Measurements from ENCODE around the gene ANKS1A.

The ANKS1A gene

DNA sequence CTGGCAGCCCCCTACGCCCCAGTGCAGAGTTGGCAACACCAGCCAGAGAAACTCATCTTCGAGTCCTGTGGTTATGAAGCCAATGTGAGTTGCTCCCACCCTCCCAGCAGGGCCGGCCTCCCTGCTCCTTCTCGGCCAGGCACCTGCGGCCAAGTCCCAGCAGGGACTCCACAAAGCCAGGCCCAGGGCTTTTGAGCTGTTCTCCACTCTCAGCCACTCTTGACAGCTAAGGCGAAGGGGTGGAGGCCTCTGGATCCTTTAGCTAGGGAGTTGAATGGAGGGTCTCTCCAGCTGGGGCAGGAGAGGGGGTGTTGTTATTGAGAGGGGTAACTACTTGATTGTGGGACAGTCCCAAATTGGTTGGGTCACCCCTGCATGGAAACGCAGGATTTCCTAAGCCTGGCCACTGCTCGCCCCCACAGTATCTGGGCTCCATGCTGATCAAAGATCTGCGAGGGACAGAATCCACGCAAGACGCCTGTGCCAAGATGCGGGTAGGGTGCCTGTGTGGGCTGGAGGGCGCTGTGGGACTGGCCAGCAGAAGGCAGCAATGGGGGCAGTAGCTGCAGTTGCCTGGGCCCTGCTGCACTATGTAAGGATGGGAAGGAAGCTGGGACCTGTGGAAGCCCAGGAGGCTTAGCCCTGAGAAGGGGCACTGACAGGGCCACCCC lies 193.8 kb downstream of the ANKS1A start:
- TF ChIP-seq SUZ12 (IDR thresholded peaks at IDR 0.05; ENCODE audit: extremely low read depth, insufficient read depth, insufficient read length) = no peak
- Histone ChIP-seq H3K27me3 (ENCODE audit: insufficient read depth, insufficient read length) (no peaks in the 10 kb centered on the region), H3K9ac (ENCODE audit: insufficient read length, low read depth) (no peak overlapping the region), H3K9me3 (ENCODE audit: insufficient read depth, low read length) (no peaks in the 10 kb centered on the region), H3K4me3 (ENCODE audit: insufficient read length, low read depth) (no peak overlapping the region), H3K4me1 (ENCODE audit: insufficient read depth, insufficient read length) (peaks cover 19% of the 10 kb centered on the region), H3K36me3 (ENCODE audit: insufficient read depth, insufficient read length, low read length) (peaks cover 69% of the 10 kb centered on the region)
- no peak for DNase-seq (ENCODE audit: low read depth, low spot score)

DNA sequence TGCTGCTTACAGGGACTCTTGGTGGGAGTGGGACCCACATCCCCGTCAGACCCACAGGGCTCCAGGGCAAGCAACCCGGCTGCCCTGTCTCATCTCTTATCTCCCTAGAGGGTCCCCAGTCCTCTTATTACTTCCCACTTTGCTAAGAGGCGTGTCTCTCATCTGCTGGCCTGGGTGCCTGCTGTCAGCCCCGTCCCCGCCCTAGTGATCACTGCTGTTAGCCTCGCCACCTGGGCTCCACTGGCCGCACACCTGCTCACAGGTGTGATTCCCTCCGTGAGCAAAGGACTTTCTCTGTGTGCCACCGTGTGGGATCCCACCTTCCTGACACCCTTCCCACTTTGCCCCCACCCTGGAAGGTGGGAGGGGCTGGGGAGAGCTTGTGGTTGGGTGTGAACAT lies 194.5 kb downstream of the ANKS1A start:
- Histone ChIP-seq H3K9me3 (ENCODE audit: insufficient read depth, low read length) (no peaks in the 10 kb centered on the region), H3K4me3 (ENCODE audit: insufficient read length, low read depth) (no peak overlapping the region), H3K27me3 (ENCODE audit: insufficient read depth, insufficient read length) (no peaks in the 10 kb centered on the region), H3K9ac (ENCODE audit: insufficient read length, low read depth) (no peak overlapping the region), H3K36me3 (ENCODE audit: insufficient read depth, insufficient read length, low read length) (peaks cover 72% of the 10 kb centered on the region), H3K4me1 (ENCODE audit: insufficient read depth, insufficient read length) (peaks cover 19% of the 10 kb centered on the region)
- no peak for DNase-seq (ENCODE audit: low read depth, low spot score)
- no peak for TF ChIP-seq ZNF274 (IDR thresholded peaks at IDR 0.05; ENCODE audit: low read depth, low read length)
- TF ChIP-seq SUZ12 (IDR thresholded peaks at IDR 0.05; ENCODE audit: extremely low read depth, insufficient read depth, insufficient read length) = no peak
- no peak for TF ChIP-seq YY1 (IDR thresholded peaks at IDR 0.05; ENCODE audit: insufficient read depth, insufficient read length)

DNA sequence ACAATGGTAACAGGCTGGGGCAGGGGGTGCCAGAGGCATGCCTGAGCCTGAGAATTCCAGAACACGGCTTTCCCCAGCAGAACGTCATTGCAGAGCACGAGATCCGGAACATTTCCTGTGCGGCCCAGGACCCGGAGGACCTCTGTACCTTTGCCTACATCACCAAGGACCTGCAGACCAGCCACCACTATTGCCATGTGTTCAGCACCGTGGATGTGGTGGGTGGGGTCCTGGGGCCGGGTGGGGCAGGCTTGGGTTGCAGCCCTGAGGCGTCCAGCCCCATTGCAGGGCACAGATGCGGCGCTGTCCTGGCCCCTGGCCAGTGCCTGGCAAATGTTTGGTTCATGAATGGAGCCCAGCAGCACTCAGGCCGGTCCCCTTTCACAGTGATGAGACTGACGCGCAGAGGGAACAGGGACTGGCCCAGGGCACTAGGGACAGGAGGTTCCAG lies 195.0 kb downstream of the ANKS1A start:
- DNase-seq (ENCODE audit: low read depth, low spot score) = no peak
- peaks cover 70% of the 10 kb centered on the region for H3K36me3 ChIP-seq (ENCODE audit: insufficient read depth, insufficient read length, low read length)
- TF ChIP-seq YY1 (IDR thresholded peaks at IDR 0.05; ENCODE audit: insufficient read depth, insufficient read length) = no peak
- TF ChIP-seq SUZ12 (IDR thresholded peaks at IDR 0.05; ENCODE audit: extremely low read depth, insufficient read depth, insufficient read length) = no peak
- no peak for TF ChIP-seq ZNF274 (IDR thresholded peaks at IDR 0.05; ENCODE audit: low read depth, low read length)

DNA sequence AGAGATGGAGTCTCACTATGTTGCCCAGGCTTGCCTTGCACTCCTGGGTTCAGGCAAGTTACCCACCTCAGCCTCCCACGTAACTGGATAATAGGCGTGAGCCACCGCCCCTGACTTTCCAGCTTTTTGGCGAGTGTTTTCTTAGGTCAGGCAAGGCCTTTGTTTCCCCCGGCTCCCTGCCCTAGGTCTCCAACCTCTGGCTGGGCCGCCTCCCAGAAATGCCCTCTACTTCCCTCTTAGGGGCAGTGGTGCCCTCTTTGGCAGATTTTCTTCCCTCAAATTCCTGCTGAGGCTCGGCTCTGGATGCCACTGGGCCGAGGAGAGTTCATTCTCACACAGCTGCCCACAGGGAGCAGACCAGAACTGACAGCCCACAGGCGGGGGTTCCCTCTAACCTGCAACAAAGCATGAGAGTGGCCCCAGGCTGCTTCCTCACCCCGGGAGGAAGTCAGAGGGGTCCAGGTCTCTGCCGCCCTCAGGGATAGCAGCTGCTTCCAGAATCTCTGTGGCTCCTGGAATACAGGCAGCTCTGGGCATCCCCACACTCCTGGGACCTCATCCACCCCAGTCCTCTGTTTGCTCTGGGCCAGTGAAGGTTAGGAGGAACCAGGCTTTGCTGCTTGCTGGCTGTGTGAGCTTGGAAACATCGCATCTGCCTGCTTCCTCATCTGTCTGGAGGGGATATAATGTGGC lies 195.6 kb downstream of the ANKS1A start:
- DNase-seq (ENCODE audit: low read depth, low spot score) = no peak

More for the DNA sequence above, 195.0 kb downstream of the ANKS1A start:
- Histone ChIP-seq H3K4me1 (ENCODE audit: insufficient read depth, insufficient read length) (peaks cover 20% of the 10 kb centered on the region), H3K9ac (ENCODE audit: insufficient read length, low read depth) (no peak overlapping the region), H3K9me3 (ENCODE audit: insufficient read depth, low read length) (no peaks in the 10 kb centered on the region), H3K4me3 (ENCODE audit: insufficient read length, low read depth) (no peak overlapping the region), H3K27me3 (ENCODE audit: insufficient read depth, insufficient read length) (no peaks in the 10 kb centered on the region)

DNA sequence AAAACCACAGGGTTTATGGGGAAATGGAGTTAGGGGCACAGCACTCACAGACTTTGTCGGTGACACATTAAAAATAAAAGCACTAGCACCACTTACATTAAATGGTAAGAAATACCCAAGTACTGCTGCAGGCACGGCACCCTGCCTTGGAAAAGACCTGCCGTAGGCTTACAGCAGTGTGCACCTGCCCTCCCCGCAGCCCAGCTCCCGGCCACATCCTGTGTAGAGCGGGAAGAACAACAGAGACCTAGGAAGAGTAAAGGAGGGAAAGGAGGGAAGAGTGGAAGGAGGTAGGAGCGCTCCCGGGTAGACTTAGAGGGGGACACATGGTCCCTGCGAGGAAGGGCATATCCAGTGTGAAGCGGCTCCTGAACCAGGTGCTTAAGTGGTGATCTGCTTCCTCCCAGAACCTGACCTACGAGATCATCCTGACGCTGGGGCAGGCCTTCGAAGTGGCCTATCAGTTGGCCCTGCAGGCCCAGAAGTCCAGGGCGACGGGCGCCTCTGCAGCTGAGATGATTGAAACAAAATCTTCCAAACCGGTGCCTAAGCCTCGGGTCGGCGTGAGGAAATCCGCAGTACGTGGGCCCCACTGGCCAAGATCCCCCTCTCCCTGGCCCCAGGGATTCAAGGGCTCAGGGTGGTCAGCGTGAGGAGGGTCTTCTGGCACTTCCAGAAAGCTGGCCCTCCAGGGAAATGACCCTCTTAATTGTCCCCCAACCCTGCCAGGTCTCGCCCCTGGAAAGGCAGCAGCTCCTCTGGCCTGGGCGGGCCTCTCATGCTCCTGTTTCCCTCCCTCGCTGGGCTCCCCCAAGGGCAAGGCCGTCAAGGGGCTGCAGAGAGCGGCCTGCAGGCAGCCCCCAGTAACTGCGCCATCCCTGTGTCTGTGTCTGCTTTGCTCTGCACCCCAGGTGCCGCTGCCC lies 196.6 kb downstream of the ANKS1A start:
- DNase-seq (ENCODE audit: low read depth, low spot score) = no peak
- H3K4me3 ChIP-seq (ENCODE audit: insufficient read length, low read depth) = no peak overlapping the region
- no peaks in the 10 kb centered on the region for H3K9me3 ChIP-seq (ENCODE audit: insufficient read depth, low read length)
- no peak overlapping the region for H3K9ac ChIP-seq (ENCODE audit: insufficient read length, low read depth)
- peaks cover 22% of the 10 kb centered on the region for H3K4me1 ChIP-seq (ENCODE audit: insufficient read depth, insufficient read length)
- H3K36me3 ChIP-seq (ENCODE audit: insufficient read depth, insufficient read length, low read length) = peaks cover 57% of the 10 kb centered on the region
- no peaks in the 10 kb centered on the region for H3K27me3 ChIP-seq (ENCODE audit: insufficient read depth, insufficient read length)
- TF ChIP-seq YY1 (IDR thresholded peaks at IDR 0.05; ENCODE audit: insufficient read depth, insufficient read length) = no peak
- no peak for TF ChIP-seq SUZ12 (IDR thresholded peaks at IDR 0.05; ENCODE audit: extremely low read depth, insufficient read depth, insufficient read length)
- TF ChIP-seq ZNF274 (IDR thresholded peaks at IDR 0.05; ENCODE audit: low read depth, low read length) = no peak

More for the DNA sequence above, 195.6 kb downstream of the ANKS1A start:
- Histone ChIP-seq H3K4me3 (ENCODE audit: insufficient read length, low read depth) (no peak overlapping the region), H3K9me3 (ENCODE audit: insufficient read depth, low read length) (no peaks in the 10 kb centered on the region), H3K36me3 (ENCODE audit: insufficient read depth, insufficient read length, low read length) (peaks cover 64% of the 10 kb centered on the region), H3K27me3 (ENCODE audit: insufficient read depth, insufficient read length) (no peaks in the 10 kb centered on the region), H3K9ac (ENCODE audit: insufficient read length, low read depth) (no peak overlapping the region), H3K4me1 (ENCODE audit: insufficient read depth, insufficient read length) (peaks cover 22% of the 10 kb centered on the region)
- TF ChIP-seq ZNF274 (IDR thresholded peaks at IDR 0.05; ENCODE audit: low read depth, low read length) (no peak), SUZ12 (IDR thresholded peaks at IDR 0.05; ENCODE audit: extremely low read depth, insufficient read depth, insufficient read length) (no peak), YY1 (IDR thresholded peaks at IDR 0.05; ENCODE audit: insufficient read depth, insufficient read length) (no peak)

DNA sequence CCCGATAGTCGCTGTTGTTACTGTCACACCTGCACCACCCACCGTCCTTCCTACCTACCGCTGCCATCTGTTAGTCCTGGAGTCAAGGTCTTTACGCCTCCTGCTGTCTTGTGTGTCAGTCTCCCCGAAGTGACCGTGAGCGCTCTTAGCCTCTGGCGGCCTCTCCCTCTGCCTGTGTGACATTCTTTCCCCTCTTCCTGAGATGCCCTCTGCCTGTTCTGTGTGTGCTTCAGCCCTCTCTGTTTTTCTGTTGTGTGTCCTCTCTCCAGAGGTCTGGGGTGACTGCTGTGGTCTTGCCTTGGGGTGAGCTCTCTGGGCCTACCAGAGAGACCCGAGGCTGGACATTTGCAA lies 197.2 kb downstream of the ANKS1A start:
- Histone ChIP-seq H3K9me3 (ENCODE audit: insufficient read depth, low read length) (no peaks in the 10 kb centered on the region), H3K4me3 (ENCODE audit: insufficient read length, low read depth) (no peak overlapping the region), H3K4me1 (ENCODE audit: insufficient read depth, insufficient read length) (peaks cover 17% of the 10 kb centered on the region), H3K27me3 (ENCODE audit: insufficient read depth, insufficient read length) (no peaks in the 10 kb centered on the region), H3K9ac (ENCODE audit: insufficient read length, low read depth) (no peak overlapping the region), H3K36me3 (ENCODE audit: insufficient read depth, insufficient read length, low read length) (peaks cover 53% of the 10 kb centered on the region)
- DNase-seq (ENCODE audit: low read depth, low spot score) = no peak
- TF ChIP-seq YY1 (IDR thresholded peaks at IDR 0.05; ENCODE audit: insufficient read depth, insufficient read length) (no peak), ZNF274 (IDR thresholded peaks at IDR 0.05; ENCODE audit: low read depth, low read length) (no peak), SUZ12 (IDR thresholded peaks at IDR 0.05; ENCODE audit: extremely low read depth, insufficient read depth, insufficient read length) (no peak)
